ENCODE data around the gene NPAT. TPM values are rescaled to one million over a fixed set of nuclear protein-coding genes. Genes with fewer than 3 reads are reported as not detected.

The NPAT gene
- total RNA-seq, 1 experiment from 2014 or later: 14.9 TPM

- Histone ChIP-seq H3K27me3 (ENCODE audit: insufficient read depth, low read length) (no peaks in the 10 kb centered on the region), H2AFZ (ENCODE audit: low read depth, low read length, poor library complexity, severe bottlenecking) (no peak overlapping the region), H3K9me2 (ENCODE audit: insufficient read depth) (no peaks in the 10 kb centered on the region), H3K4me3 (replicated peaks in 1 of 2; ENCODE audit: low read depth in 1 of 2, low read length in 2 of 2) (no peak overlapping the region), H3K27ac (ENCODE audit: low read depth, low read length) (no peak overlapping the region), H4K20me1 (ENCODE audit: insufficient read depth) (no peaks in the 10 kb centered on the region), H3K9me3 (ENCODE audit: control insufficient read depth in 1 of 2, insufficient read depth in 1 of 2, low read depth in 1 of 2, low read length in 2 of 2) (0 out of 4 replicates have a peak, but pooled peaks cover 0 to 5% of the 10 kb centered on the region in 2 experiments), H3K9ac (ENCODE audit: low read length) (no peak overlapping the region), H3K4me2 (ENCODE audit: low read length) (no peak overlapping the region), H3K79me2 (ENCODE audit: insufficient read depth, low read length) (peaks cover 84% of the 10 kb centered on the region), H3K36me3 (ENCODE audit: control insufficient read depth in 1 of 2, insufficient read depth in 2 of 2, low read length in 2 of 2) (peaks cover 8 to 37% of the 10 kb centered on the region in 2 experiments; a peak in 3 of 4 replicates), H3K4me1 (ENCODE audit: control insufficient read depth in 1 of 2, insufficient read depth in 2 of 2, low read length in 2 of 2) (no peaks in the 10 kb centered on the region)
- TF ChIP-seq JUND (IDR thresholded peaks at IDR 0.05) (no peak), CBX3 (IDR thresholded peaks at IDR 0.05; ENCODE audit: low read depth) (no peak), ZBTB33 (IDR thresholded peaks at IDR 0.05; ENCODE audit: extremely low read depth, insufficient replicate concordance, low read length) (no peak), RAD21 (IDR thresholded peaks at IDR 0.05; ENCODE audit: low read depth) (no peak), ZFX (IDR thresholded peaks at IDR 0.05) (no peak), YY1 (IDR thresholded peaks at IDR 0.05; ENCODE audit: extremely low read depth, insufficient replicate concordance, low read depth, low read length) (no peak), ELF1 (IDR thresholded peaks at IDR 0.05; ENCODE audit: borderline replicate concordance, low read depth) (no peak), TCF7L2 (IDR thresholded peaks at IDR 0.05; ENCODE audit: borderline replicate concordance, extremely low read depth, insufficient read depth, insufficient read length) (no peak), EZH2phosphoT487 (IDR thresholded peaks at IDR 0.05; ENCODE audit: borderline replicate concordance) (no peak), MAX (IDR thresholded peaks at IDR 0.05) (no peak), REST (IDR thresholded peaks at IDR 0.05; ENCODE audit: low read depth) (no peak), POLR2A (IDR thresholded peaks at IDR 0.05; ENCODE audit: borderline replicate concordance, extremely low read depth, insufficient read depth, insufficient read length) (no peak), EGR1 (IDR thresholded peaks at IDR 0.05; ENCODE audit: low read depth) (no peak), SP1 (IDR thresholded peaks at IDR 0.05; ENCODE audit: low read depth) (no peak), ATF3 (IDR thresholded peaks at IDR 0.05) (no peak), SRF (IDR thresholded peaks at IDR 0.05; ENCODE audit: low read depth) (no peak), FOSL1 (IDR thresholded peaks at IDR 0.05; ENCODE audit: low read depth) (no peak), SIN3A (IDR thresholded peaks at IDR 0.05; ENCODE audit: low read depth) (no peak), CEBPB (IDR thresholded peaks at IDR 0.05; ENCODE audit: low read depth) (no peak), POLR2AphosphoS5 (IDR thresholded peaks at IDR 0.05; ENCODE audit: low read depth, low read length) (no peak)
- DNase-seq (ENCODE audit: low read depth, low spot score) (no peak), ATAC-seq (no peak)
- CTCF ChIA-PET: no interaction called here
- BruUV-seq (replicated peaks): no TSS peak
- intact Hi-C loops (cut with micrococcal nuclease): no loop called here
- RAD21 ChIA-PET (ENCODE audit: low non-redundant PET in 1 of 2, low total read pairs in 2 of 2, uncharacterized antibody in 2 of 2, unreplicated experiment in 2 of 2): no interaction called here
- POLR2A ChIA-PET: no interaction called here
These were observed 15.3 kb downstream of the NPAT start for GRCh38 chr11:108206969-108207682.
